Stomach (tissue), 9 donors: Measurements from ENCODE around the gene CPAMD8. TPM values are rescaled to one million over a fixed set of nuclear protein-coding genes. Genes with fewer than 3 reads are reported as not detected.
"Not testable (repeated sequence)": the region's sequence is repeated elsewhere in the genome, so short reads cannot be mapped to it uniquely, and the experiment has no call there.

Source experiments
- DNase-seq, 2 donors: peaks; one replicate each; pipeline versions ENCODE4 v3.0.0 to v3.0.0-alpha.2; 2013 to 2019
- H3K27ac ChIP-seq, 5 donors: fragments of 200-600 bp in 4 of 5; sonication (generic) in 4 of 5; one replicate each; pipeline ENCODE4 v1.5.1; 2013 to 2019; ENCODE audit warnings: mild to moderate bottlenecking in 1 of 5, moderate library complexity in 1 of 5
- H3K27me3 ChIP-seq, 3 donors: fragments of 200-600 bp; sonication (generic); one replicate each; pipeline ENCODE4 v1.5.1; 2017 to 2019; ENCODE audit warnings: mixed run types in 1 of 3
- H3K36me3 ChIP-seq, 4 donors: fragments of 200-600 bp; sonication (generic); 1 replicate in 3 of 4; 2 replicates in 1 of 4; pipeline ENCODE4 v1.5.1; 2016 to 2019
- H3K4me1 ChIP-seq, 4 donors: fragments of 200-600 bp; sonication (generic); one replicate each; pipeline ENCODE4 v1.5.1; 2016 to 2019
- H3K4me3 ChIP-seq, 4 donors: fragments of 200-600 bp; sonication (generic) in 3 of 4; one replicate each; pipeline ENCODE4 v1.5.1; 2016 to 2019; ENCODE audit warnings: mild to moderate bottlenecking in 1 of 4
- H3K9me3 ChIP-seq, 4 donors: fragments of 200-600 bp; sonication (generic); one replicate each; pipeline ENCODE4 v1.5.1; 2016 to 2019
- CTCF ChIP-seq, 7 experiments: fragments of 450-650 bp in 4 of 7; fragments of 200-600 bp in 3 of 7; sonication (generic) in 3 of 7; IDR thresholded peaks; one replicate each; pipeline ENCODE4 v1.5.1; 2016 to 2019; ENCODE audit warnings: antibody characterized with exemption in 7 of 7, control low read depth in 2 of 7, mild to moderate bottlenecking in 1 of 7
- EP300 ChIP-seq: sonication (generic); formaldehyde crosslinking; IDR thresholded peaks from one replicate; pipeline ENCODE4 v1.6.1; 2017; ENCODE audit warnings: antibody characterized with exemption
- POLR2A ChIP-seq, 4 donors: fragments of 450-650 bp; IDR thresholded peaks; one replicate each; pipeline ENCODE4 v1.6.1; 2016; ENCODE audit warnings: antibody characterized with exemption in 4 of 4, control low read depth in 2 of 4, mild to moderate bottlenecking in 1 of 4, moderate library complexity in 1 of 4
- POLR2AphosphoS5 ChIP-seq, 3 donors: sonication (generic); formaldehyde crosslinking; IDR thresholded peaks; one replicate each; pipeline ENCODE4 v1.6.1; 2016; ENCODE audit warnings: antibody characterized with exemption in 3 of 3
- WGBS, 5 donors: extraction: QIAGEN DNeasy Blood & Tissue Kit in 3 of 5; methylation state at CpG; one replicate each; pipeline versions ENCODE4 v1.1.5 to v1.1.7; 2013 to 2018; 5-methylcytosine and 5-hydroxymethylcytosine counted together
- intact Hi-C: fragments of 100-400 bp; cut with DNase I; formaldehyde crosslinking; loops from one replicate; pipeline ENCODE4 v1.15.1; 2023; ENCODE audit warnings: low total_unique reads
- polyA plus RNA-seq, 3 donors: library from polyadenylated mRNA; stranded (reverse); fragments of 200-250 nt; gene quantifications; one replicate each; pipeline ENCODE4 v1.2.3, GENCODE V29; 2013
- total RNA-seq, 5 donors: library from RNA; depleted of rRNA; stranded (reverse); fragments of >200 nt; gene quantifications; one replicate each; pipeline versions ENCODE4 v1.1.0 to v1.2.3, GENCODE V29; 2014 to 2016
- donor health status: healthy with polysubstance abuse.
- donor health status: Bipolar disorder and iron deficiency.
- donor health status: healthy.

Gene CPAMD8
- total and polyA plus RNA-seq, 8 donors = 0.43 to 221 (median 8.6) TPM

- TF ChIP-seq EP300 = no peak
- TF ChIP-seq POLR2A (IDR thresholded peaks at IDR 0.05) = no peak
- intact Hi-C loops = no loop called here
- Histone ChIP-seq H3K27me3 (peaks cover 0 to 84% (median 47%) of the 10 kb centered on the region in 3 donors), H3K9me3 (peaks cover 8 to 24% (median 21%) of the 10 kb centered on the region in 4 donors), H3K27ac (no peak overlapping the region), H3K4me1 (peaks cover 6 to 15% (median 11%) of the 10 kb centered on the region in 4 donors), H3K36me3 (no peaks in the 10 kb centered on the region), H3K4me3 (peak overlapping the region in 3 of 4 donors; percentile 11 to 28 (median 20))
- peak in 1 of 2 donors; percentile 81 for DNase-seq
- 1 to 4% (median 1%) methylated on average over 12 to 40 of the region's 40 CpGs for WGBS, 5 donors
Measured at GRCh38 chr19:17025991-17026658, 485 bp downstream of the CPAMD8 start.

GRCh38 chr19:17025361-17025760, 1.2 kb downstream of the CPAMD8 start:
- no peak for DNase-seq
- H3K27me3 ChIP-seq = peaks cover 0 to 84% (median 47%) of the 10 kb centered on the region in 3 donors
- no peak overlapping the region for H3K4me3 ChIP-seq
- intact Hi-C loops = no loop called here
- H3K4me1 ChIP-seq = peaks cover 6 to 15% (median 11%) of the 10 kb centered on the region in 4 donors
- no peak overlapping the region for H3K27ac ChIP-seq
- H3K9me3 ChIP-seq = peaks cover 8 to 24% (median 21%) of the 10 kb centered on the region in 4 donors
- H3K36me3 ChIP-seq = no peaks in the 10 kb centered on the region
- WGBS, 5 donors = 73 to 79% (median 77%) methylated on average over 6 of the region's 6 CpGs
- TF ChIP-seq EP300 (no peak), POLR2A (IDR thresholded peaks at IDR 0.05) (no peak), POLR2AphosphoS5 (IDR thresholded peaks at IDR 0.05) (no peak)

- peaks cover 8 to 24% (median 21%) of the 10 kb centered on the region in 4 donors for H3K9me3 ChIP-seq
- 72 to 83% (median 76%) methylated on average over 8 of the region's 8 CpGs for WGBS, 5 donors
- peaks cover 6 to 15% (median 11%) of the 10 kb centered on the region in 4 donors for H3K4me1 ChIP-seq
- H3K4me3 ChIP-seq, intact Hi-C loops, H3K27ac ChIP-seq, DNase-seq, H3K36me3 ChIP-seq: not testable (repeated sequence)
- peaks cover 0 to 82% (median 47%) of the 10 kb centered on the region in 3 donors for H3K27me3 ChIP-seq
Measured at GRCh38 chr19:17024941-17025340, 1.7 kb downstream of the CPAMD8 start.

- WGBS, 5 donors = 76 to 95% (median 95%) methylated on average over 3 of the region's 3 CpGs
- DNase-seq = no peak
- intact Hi-C loops = no loop called here
- H3K4me1 ChIP-seq = peaks cover 6 to 15% (median 11%) of the 10 kb centered on the region in 4 donors
- H3K9me3 ChIP-seq = peaks cover 8 to 24% (median 21%) of the 10 kb centered on the region in 4 donors
- H3K27ac ChIP-seq = no peak overlapping the region
- H3K36me3 ChIP-seq = no peaks in the 10 kb centered on the region
- no peak for TF ChIP-seq CTCF (IDR thresholded peaks at IDR 0.05)
- no peak for TF ChIP-seq POLR2AphosphoS5 (IDR thresholded peaks at IDR 0.05)
- no peak for TF ChIP-seq POLR2A (IDR thresholded peaks at IDR 0.05)
- no peak for TF ChIP-seq EP300
- H3K4me3 ChIP-seq = no peak overlapping the region
- H3K27me3 ChIP-seq = peaks cover 0 to 71% (median 46%) of the 10 kb centered on the region in 3 donors
Measured at GRCh38 chr19:17023805-17024204, 2.8 kb downstream of the CPAMD8 start.

GRCh38 chr19:17022738-17023137, 3.9 kb downstream of the CPAMD8 start:
- 80 to 92% (median 88%) methylated on average over 7 of the region's 7 CpGs for WGBS, 5 donors

More at GRCh38 chr19:17022738-17023137, 3.9 kb downstream of the CPAMD8 start:
- peaks cover 0 to 60% (median 36%) of the 10 kb centered on the region in 3 donors for H3K27me3 ChIP-seq
- no peaks in the 10 kb centered on the region for H3K36me3 ChIP-seq
- H3K27ac ChIP-seq = no peak overlapping the region
- TF ChIP-seq POLR2A (IDR thresholded peaks at IDR 0.05) (no peak), POLR2AphosphoS5 (IDR thresholded peaks at IDR 0.05) (no peak), CTCF (IDR thresholded peaks at IDR 0.05) (no peak), EP300 (no peak)
- no peak overlapping the region for H3K4me3 ChIP-seq
- DNase-seq = no peak
- intact Hi-C loops = no loop called here
- H3K4me1 ChIP-seq = peaks cover 6 to 15% (median 11%) of the 10 kb centered on the region in 4 donors
- H3K9me3 ChIP-seq = peaks cover 8 to 24% (median 21%) of the 10 kb centered on the region in 4 donors
